T-cell (primary cell): ENCODE results near the gene RACK1. TPM values are rescaled to one million over a fixed set of nuclear protein-coding genes. Genes with fewer than 3 reads are reported as not detected.

Source experiments
- ATAC-seq, 4 experiments: fragments of 200-7000 bp in 3 of 4; fragments of 150-1000 bp in 1 of 4; cut with Tn5 transposase; replicated peaks in 1 of 4; 1 replicate in 3 of 4; 2 replicates in 1 of 4; pipeline ENCODE4 v1.10.0; 2021; ENCODE audit warnings: moderate library complexity in 3 of 4, mild to moderate bottlenecking in 2 of 4, moderate number of reproducible peaks in 1 of 4
- CTCF ChIA-PET, 2 donors: fragments of 300-600 bp; sonication (Branson Sonifier 250); formaldehyde crosslinking; loops; one replicate each; lab custom pipeline; 2022; ENCODE audit warnings: antibody characterized with exemption in 2 of 2; lab: Charles Lee
- POLR2A ChIA-PET, 2 donors: fragments of 300-600 bp; sonication (Branson Sonifier 250); formaldehyde crosslinking; loops; one replicate each; lab custom pipeline; 2022; ENCODE audit warnings: antibody characterized with exemption in 2 of 2; lab: Charles Lee
- DNase-seq, 35 experiments: peaks; one replicate each; pipeline versions ENCODE4 v3.0.0 to v3.0.0-alpha.2; 2013 to 2023
- H3K27ac ChIP-seq: one replicate; pipeline ENCODE4 v1.5.1; 2013; ENCODE audit warnings: low read length
- H3K27me3 ChIP-seq, 2 experiments: replicated peaks in 1 of 2; 1 replicate in 1 of 2; 2 replicates in 1 of 2; pipeline versions ENCODE4 v1.6.1 to v1.7.0; 2013; ENCODE audit warnings: low read length in 1 of 2, mixed read lengths in 1 of 2; ENCODE audit not compliant: control insufficient read depth in 2 of 2, insufficient read depth in 2 of 2; ENCODE audit errors: extremely low read depth in 1 of 2
- H3K36me3 ChIP-seq, 2 donors: 1 replicate in 1 of 2; 2 replicates in 1 of 2; pipeline versions ENCODE4 v1.6.1 to v1.7.0; 2013; ENCODE audit warnings: low read length in 1 of 2; ENCODE audit not compliant: control insufficient read depth in 2 of 2, insufficient read depth in 1 of 2; ENCODE audit errors: extremely low read depth in 1 of 2
- H3K4me1 ChIP-seq, 2 experiments: 1 replicate in 1 of 2; 2 replicates in 1 of 2; pipeline versions ENCODE4 v1.6.1 to v1.7.0; 2013; ENCODE audit warnings: low read length in 2 of 2, mixed read lengths in 1 of 2; ENCODE audit not compliant: insufficient read depth in 2 of 2, control insufficient read depth in 1 of 2; ENCODE audit errors: extremely low read depth in 1 of 2
- H3K4me3 ChIP-seq, 2 donors: 1 replicate in 1 of 2; 2 replicates in 1 of 2; pipeline versions ENCODE4 v1.5.1 to v1.7.0; 2013; ENCODE audit warnings: mild to moderate bottlenecking in 2 of 2, low read length in 1 of 2, moderate library complexity in 1 of 2; ENCODE audit not compliant: control insufficient read depth in 1 of 2; ENCODE audit errors: extremely low read depth in 1 of 2
- H3K9me3 ChIP-seq: 2 replicates; pipeline ENCODE4 v1.7.0; 2013
- H3K27ac Mint-ChIP-seq, 2 donors: one replicate each; pipeline ENCODE4 v1.8.0; 2020 to 2021; ENCODE audit warnings: mild to moderate bottlenecking in 2 of 2, mixed read lengths in 2 of 2
- H3K27me3 Mint-ChIP-seq, 2 donors: one replicate each; pipeline ENCODE4 v1.8.0; 2021 to 2022; ENCODE audit warnings: mixed read lengths in 2 of 2
- H3K36me3 Mint-ChIP-seq: one replicate; pipeline ENCODE4 v1.8.0; 2021; ENCODE audit warnings: mixed read lengths
- H3K4me1 Mint-ChIP-seq, 3 donors: one replicate each; pipeline ENCODE4 v1.8.0; 2020 to 2022; ENCODE audit warnings: mixed read lengths in 3 of 3, mild to moderate bottlenecking in 1 of 3
- H3K4me3 Mint-ChIP-seq, 3 donors: one replicate each; pipeline ENCODE4 v1.8.0; 2020 to 2022; ENCODE audit warnings: mild to moderate bottlenecking in 3 of 3, mixed read lengths in 3 of 3, moderate library complexity in 3 of 3
- H3K9me3 Mint-ChIP-seq, 3 donors: one replicate each; pipeline ENCODE4 v1.8.0; 2020 to 2022; ENCODE audit warnings: mixed read lengths in 3 of 3
- WGBS: methylation state at CpG from one replicate; pipeline ENCODE4 v1.1.5; 2013; ENCODE audit warnings: missing lambda C conversion rate; ENCODE audit not compliant: insufficient coverage; 5-methylcytosine and 5-hydroxymethylcytosine counted together
- total RNA-seq, 35 experiments: library from RNA in 6 of 35; stranded (reverse) in 6 of 35; fragments of 120-200 nt in 1 of 35; gene quantifications; one replicate each; pipeline versions ENCODE4 v1.2.1 to v1.2.4 and lab custom pipeline; 2013 to 2026

The RACK1 gene
- total RNA-seq, 5 donors from 2014 or later (not counting 1 experiment from before 2014, with no cell fraction given), result 2,132 to 2,437 (median 2,230) TPM

DNA sequence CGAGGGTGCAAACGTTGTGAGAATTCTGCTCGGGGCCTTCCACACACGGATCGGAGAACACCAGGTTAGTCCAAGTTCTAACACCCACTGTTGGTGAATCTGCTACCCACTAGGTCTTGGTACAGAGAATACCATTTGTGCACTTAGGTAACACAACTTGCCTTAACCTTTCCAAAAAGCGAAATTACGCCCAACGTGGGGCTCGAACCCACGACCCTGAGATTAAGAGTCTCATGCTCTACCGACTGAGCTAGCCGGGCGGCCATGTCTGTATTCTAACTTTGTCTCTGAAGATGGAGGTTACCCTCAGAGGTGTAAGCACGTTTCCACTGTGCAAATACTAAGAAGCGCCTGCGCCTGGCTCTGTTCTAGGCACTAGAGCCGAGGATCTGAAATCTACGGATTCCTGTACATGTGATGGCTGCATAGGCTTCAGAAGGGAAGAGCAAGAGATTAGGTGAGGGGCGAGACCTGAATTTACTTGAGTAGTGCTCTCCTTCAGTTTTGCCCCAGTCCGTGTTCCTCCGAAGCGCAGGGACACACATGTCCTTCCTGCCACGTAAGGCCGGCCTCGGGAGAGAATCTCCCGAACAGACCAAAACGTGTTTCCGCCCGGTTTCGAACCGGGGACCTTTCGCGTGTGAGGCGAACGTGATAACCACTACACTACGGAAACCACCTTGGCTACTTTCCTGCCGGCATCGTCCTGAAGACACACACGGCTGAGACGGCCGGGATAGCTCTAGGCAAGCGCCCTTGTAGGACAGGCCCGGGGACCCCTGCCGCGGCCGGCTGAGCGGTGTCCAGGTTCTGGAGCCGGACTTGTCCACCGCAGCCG is 21.7 kb downstream of the RACK1 start:
- H3K36me3 Mint-ChIP-seq, result peaks cover 5% of the 10 kb centered on the region
- peak overlapping the region; percentile 92 to 97 (median 92) for H3K4me3 Mint-ChIP-seq
- H3K27ac Mint-ChIP-seq, result peak overlapping the region; percentile 90 to 98
- peaks cover 0 to 9% of the 10 kb centered on the region in 2 donors for H3K27me3 Mint-ChIP-seq
- Histone ChIP-seq H3K4me3 (peak overlapping the region; percentile 77 to 82), H3K27me3 (no peaks in the 10 kb centered on the region), H3K4me1 (peaks cover 16 to 78% of the 10 kb centered on the region in 2 experiments), H3K9me3 (no peaks in the 10 kb centered on the region), H3K27ac (peak overlapping the region; percentile 94), H3K36me3 (no peaks in the 10 kb centered on the region)
- no peaks in the 10 kb centered on the region for H3K9me3 Mint-ChIP-seq
- 2% methylated on average over 36 of the region's 50 CpGs for WGBS
- CTCF ChIA-PET, result interaction anchor here in 1 of 2 donors (0.6 to 1.5 kb wide), 4 partner anchors 30 to 39 kb away, joined by 3 to 9 read pairs (median 4); partner anchors contain the start of gene TRIM52
- ATAC-seq (peak; percentile 20 to 43 (median 25)), DNase-seq (peak; percentile 85 to 99 (median 94))
- POLR2A ChIA-PET, result interaction anchor here (0.5 to 1.0 kb wide), 2 partner anchors 30 to 33 kb away, joined by 3 to 4 read pairs; no protein-coding TSS in a partner anchor
- H3K4me1 Mint-ChIP-seq, result peaks cover 63 to 88% (median 66%) of the 10 kb centered on the region in 3 donors

DNA sequence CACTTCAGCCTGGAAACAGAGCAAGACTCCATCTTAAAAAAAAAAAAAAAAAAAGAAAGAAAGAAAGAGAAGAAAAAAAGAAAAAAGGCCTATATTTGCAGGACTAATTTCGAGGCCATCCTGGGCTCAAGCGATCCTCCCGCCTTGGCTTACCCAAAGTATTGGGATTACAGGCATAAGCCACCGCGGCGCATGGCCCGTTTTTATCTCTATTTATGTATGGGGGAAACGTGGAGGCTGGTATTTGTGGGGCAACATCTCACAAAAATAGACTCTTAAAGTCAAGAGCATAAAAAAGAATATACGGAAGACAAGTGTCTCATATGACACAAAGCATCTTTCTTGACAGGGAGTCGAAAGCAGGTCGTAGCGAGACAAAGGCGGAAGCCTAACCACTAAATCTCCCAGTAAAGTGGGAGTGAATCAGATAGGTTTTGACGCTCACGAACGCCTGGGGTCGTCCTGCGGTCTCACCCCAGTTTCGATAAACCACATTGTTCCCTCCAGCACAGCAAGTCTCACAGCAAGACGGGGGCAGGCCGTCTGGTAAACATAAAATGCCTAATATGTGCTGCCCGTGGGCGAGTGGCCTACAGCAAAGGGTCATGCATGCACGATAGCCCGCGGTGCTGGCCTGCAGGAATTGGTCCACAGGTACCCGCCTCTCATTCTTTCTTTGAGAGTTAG is 22.5 kb downstream of the RACK1 start:
- Mint-ChIP-seq H3K27me3 (peaks cover 0 to 9% of the 10 kb centered on the region in 2 donors), H3K27ac (peak overlapping the region; percentile 90 to 98), H3K4me1 (peaks cover 62 to 83% (median 68%) of the 10 kb centered on the region in 3 donors), H3K36me3 (peaks cover 5% of the 10 kb centered on the region), H3K9me3 (no peaks in the 10 kb centered on the region), H3K4me3 (peak overlapping the region; percentile 92 to 97 (median 92))
- CTCF ChIA-PET, result interaction anchor here (0.7 to 1.5 kb wide), 2 partner anchors 37 to 40 kb away, joined by 5 to 9 read pairs; partner anchors contain the start of gene TRIM52 (in 1 of the 2)
- peaks cover 21 to 84% of the 10 kb centered on the region in 2 experiments for H3K4me1 ChIP-seq
- peak in 34 of 35 experiments; percentile 43 to 85 (median 68) for DNase-seq
- 8% methylated on average over 8 of the region's 27 CpGs for WGBS
- peak in 1 of 4 experiments; percentile 2 for ATAC-seq
- POLR2A ChIA-PET, result interaction anchor here in 1 of 2 donors (0.9 kb wide), 1 partner anchor 33 kb away, joined by 11 read pairs; no protein-coding TSS in a partner anchor
- H3K4me3 ChIP-seq, result peak overlapping the region; percentile 77 to 82
- no peaks in the 10 kb centered on the region for H3K27me3 ChIP-seq
- H3K27ac ChIP-seq, result peak overlapping the region; percentile 94
- no peaks in the 10 kb centered on the region for H3K9me3 ChIP-seq
- H3K36me3 ChIP-seq, result no peaks in the 10 kb centered on the region

DNA sequence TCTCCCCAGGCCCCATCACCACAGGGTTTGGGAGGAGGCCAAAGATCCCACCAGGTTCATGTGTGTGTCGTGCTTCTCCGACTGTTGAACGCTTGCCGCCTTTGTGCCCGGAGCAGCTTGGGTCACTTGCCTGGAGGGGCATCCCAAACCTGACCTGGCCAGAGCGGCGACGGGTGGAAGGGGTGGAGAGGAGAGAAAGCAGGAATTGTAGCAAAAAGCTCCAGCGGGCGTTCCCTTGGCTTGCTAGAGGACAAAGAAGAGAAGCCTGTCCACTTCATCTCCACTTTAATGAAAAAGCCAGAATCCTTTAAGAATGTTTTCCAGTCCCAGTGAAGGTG is 23.6 kb downstream of the RACK1 start:
- CTCF ChIA-PET, result interaction anchor here in 1 of 2 donors (0.6 kb wide), 1 partner anchor 25 kb away, joined by 3 read pairs; no protein-coding TSS in a partner anchor
- H3K27me3 Mint-ChIP-seq, result peaks cover 0 to 9% of the 10 kb centered on the region in 2 donors
- Histone ChIP-seq H3K27me3 (no peaks in the 10 kb centered on the region), H3K9me3 (no peaks in the 10 kb centered on the region), H3K36me3 (no peaks in the 10 kb centered on the region), H3K27ac (no peak overlapping the region), H3K4me1 (peaks cover 16 to 81% of the 10 kb centered on the region in 2 experiments), H3K4me3 (no peak overlapping the region)
- peak overlapping the region in 1 of 2 donors; percentile 77 for H3K27ac Mint-ChIP-seq
- peaks cover 5% of the 10 kb centered on the region for H3K36me3 Mint-ChIP-seq
- DNase-seq, result no peak
- ATAC-seq, result no peak
- no peaks in the 10 kb centered on the region for H3K9me3 Mint-ChIP-seq
- POLR2A ChIA-PET, result interaction anchor here in 1 of 2 donors (0.9 kb wide), 1 partner anchor 32 kb away, joined by 11 read pairs; no protein-coding TSS in a partner anchor
- 100% methylated on average over 2 of the region's 10 CpGs for WGBS
- H3K4me1 Mint-ChIP-seq, result peaks cover 55 to 77% (median 61%) of the 10 kb centered on the region in 3 donors
- peak overlapping the region in 2 of 3 donors; percentile 57 to 92 for H3K4me3 Mint-ChIP-seq

DNA sequence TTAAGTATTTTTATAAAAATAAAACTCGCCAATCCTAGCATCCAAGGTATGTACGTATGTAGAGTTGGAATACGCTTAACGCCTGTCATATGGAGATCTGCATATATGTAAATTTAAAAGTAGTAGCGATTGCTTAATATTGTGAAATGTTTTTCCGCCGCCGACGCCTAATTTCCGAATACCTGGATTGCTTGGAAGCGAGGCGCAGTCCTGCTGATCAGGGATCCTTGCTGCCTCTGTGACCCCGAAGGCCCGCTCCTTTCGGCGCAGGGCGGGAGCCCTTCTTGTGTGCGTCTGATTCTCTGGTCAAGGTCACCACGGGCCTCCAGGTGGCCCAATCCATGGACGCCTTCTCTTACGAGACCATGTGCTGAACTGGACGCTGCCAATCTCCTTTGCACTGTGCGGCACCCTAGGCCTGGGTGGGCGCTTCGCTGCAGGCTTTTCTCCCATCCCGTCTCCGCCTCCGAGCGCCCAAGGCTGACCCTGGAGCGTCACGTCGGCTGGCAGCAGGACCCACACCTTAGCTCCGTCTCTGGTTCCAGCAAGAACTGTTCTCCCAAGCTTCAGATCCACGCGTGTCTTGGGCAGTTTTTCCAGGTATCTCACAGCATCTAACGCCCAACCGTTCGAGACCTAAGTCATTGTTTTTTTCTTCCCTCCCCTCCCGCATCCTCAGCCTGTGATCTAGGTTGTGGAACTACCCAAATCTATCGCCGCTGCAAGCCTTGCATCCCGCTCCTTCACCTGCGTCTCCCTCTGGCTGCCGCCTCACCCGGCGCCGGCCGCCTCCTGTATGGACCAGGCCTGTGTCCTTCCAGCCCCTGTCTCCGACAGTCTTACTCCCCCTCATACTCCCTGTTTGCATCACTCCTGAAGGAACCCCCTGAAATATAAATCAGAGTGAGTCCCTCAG is 24.2 kb downstream of the RACK1 start:
- no peaks in the 10 kb centered on the region for H3K27me3 ChIP-seq
- Mint-ChIP-seq H3K9me3 (no peaks in the 10 kb centered on the region), H3K27me3 (peaks cover 0 to 9% of the 10 kb centered on the region in 2 donors), H3K4me1 (peaks cover 49 to 73% (median 55%) of the 10 kb centered on the region in 3 donors), H3K27ac (peak overlapping the region in 1 of 2 donors; percentile 77), H3K4me3 (peak overlapping the region in 2 of 3 donors; percentile 57 to 92), H3K36me3 (peaks cover 5% of the 10 kb centered on the region)
- ATAC-seq, result no peak
- CTCF ChIA-PET, result interaction anchor here in 1 of 2 donors (0.6 kb wide), 1 partner anchor 25 kb away, joined by 3 read pairs; no protein-coding TSS in a partner anchor
- H3K9me3 ChIP-seq, result no peaks in the 10 kb centered on the region
- no peak overlapping the region for H3K27ac ChIP-seq
- 90% methylated on average over 45 of the region's 49 CpGs for WGBS
- H3K4me1 ChIP-seq, result peaks cover 10 to 78% of the 10 kb centered on the region in 2 experiments
- no peak for DNase-seq
- no peaks in the 10 kb centered on the region for H3K36me3 ChIP-seq
- H3K4me3 ChIP-seq, result no peak overlapping the region
- POLR2A ChIA-PET, result no interaction called here

DNA sequence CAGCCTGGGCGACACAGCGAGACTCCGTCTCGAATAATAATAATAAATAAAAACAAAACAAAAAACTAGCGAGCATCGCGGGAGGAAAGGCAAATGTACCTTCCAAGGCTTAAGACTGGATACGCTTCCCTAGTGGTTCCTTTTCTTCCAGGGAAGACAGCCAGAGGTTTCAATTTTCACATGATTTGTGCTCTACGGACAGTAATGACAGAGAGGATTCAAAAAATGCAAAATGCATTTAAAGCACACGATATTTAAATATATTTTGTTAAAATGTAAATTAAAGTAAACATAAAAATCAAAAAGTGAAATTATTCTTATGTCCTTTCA is 24.9 kb downstream of the RACK1 start:
- ChIA-PET POLR2A (no interaction called here), CTCF (no interaction called here)
- Histone ChIP-seq H3K9me3 (no peaks in the 10 kb centered on the region), H3K27me3 (no peaks in the 10 kb centered on the region), H3K36me3 (no peaks in the 10 kb centered on the region), H3K4me3 (peak overlapping the region; percentile 52 to 79), H3K27ac (no peak overlapping the region), H3K4me1 (peaks cover 9 to 70% of the 10 kb centered on the region in 2 experiments)
- H3K4me3 Mint-ChIP-seq, result peak overlapping the region; percentile 89 to 91 (median 89)
- WGBS, result 60% methylated on average over 5 of the region's 10 CpGs
- H3K4me1 Mint-ChIP-seq, result peaks cover 41 to 66% (median 51%) of the 10 kb centered on the region in 3 donors
- H3K27ac Mint-ChIP-seq, result peak overlapping the region; percentile 89 to 94
- H3K9me3 Mint-ChIP-seq, result no peaks in the 10 kb centered on the region
- ATAC-seq, result no peak
- no peak for DNase-seq
- peaks cover 5% of the 10 kb centered on the region for H3K36me3 Mint-ChIP-seq
- peaks cover 0 to 9% of the 10 kb centered on the region in 2 donors for H3K27me3 Mint-ChIP-seq
